HCT116 (cell line): ENCODE results near the gene PMM1. TPM values are rescaled to one million over a fixed set of nuclear protein-coding genes. Genes with fewer than 3 reads are reported as not detected.

Experiments
- ATAC-seq: fragments of 200-7000 bp; cut with Tn5 transposase; 2 replicates; pipeline ENCODE4 v1.9.1; 2020; ENCODE audit warnings: mild to moderate bottlenecking, moderate library complexity
- BruUV-seq: library from RNA; stranded (reverse); fragments of 400-500 nt; replicated peaks from 2 replicates; lab custom pipeline; 2021; lab: Mats Ljungman, UMichigan
- CTCF ChIA-PET: fragments of 300-600 bp; sonication (Branson Sonifier 250); formaldehyde crosslinking; loops from one replicate; lab custom pipeline; 2021; ENCODE audit warnings: antibody characterized with exemption; lab: Charles Lee
- POLR2A ChIA-PET: fragments of 300-600, 350-600 bp; sonication (Branson Sonifier 250); formaldehyde crosslinking; loops from one replicate; lab custom pipeline; 2021; ENCODE audit warnings: antibody characterized with exemption; lab: Charles Lee
- RAD21 ChIA-PET, 2 experiments: fragments of 300-600 bp; sonication (Branson Sonifier 250); formaldehyde crosslinking; loops; one replicate each; lab custom pipeline; 2023; ENCODE audit warnings: low total read pairs in 2 of 2; ENCODE audit not compliant: uncharacterized antibody in 2 of 2, unreplicated experiment in 2 of 2, low non-redundant PET in 1 of 2; lab: Charles Lee
- DNase-seq: peaks from one replicate; pipeline ENCODE4 v3.0.0-alpha.2; 2010; ENCODE audit warnings: low read depth, low spot score
- H2AFZ ChIP-seq: fragments of 200-600 bp; shearing (Covaris generic), sonication (generic); 2 replicates; pipeline ENCODE4 v1.6.1; 2017; ENCODE audit warnings: low read depth, mixed run types, mixed read lengths, antibody characterized with exemption, low read length; ENCODE audit not compliant: poor library complexity, severe bottlenecking
- H3K27ac ChIP-seq: 2 replicates; pipeline ENCODE4 v1.5.1; 2012; ENCODE audit warnings: low read depth, low read length
- H3K27me3 ChIP-seq: fragments of 200-600 bp; sonication (generic); 2 replicates; pipeline ENCODE4 v1.6.1; 2016; ENCODE audit warnings: mixed run types, low read length, mixed read lengths; ENCODE audit not compliant: insufficient read depth
- H3K36me3 ChIP-seq, 2 experiments: fragments of 200-500 bp in 1 of 2; fragments of 200-600 bp in 1 of 2; sonication (Bioruptor generic) in 1 of 2; sonication (generic) in 1 of 2; 2 replicates each; pipeline versions ENCODE4 v1.5.1 to v1.6.1; 2014 to 2016; ENCODE audit warnings: low read length in 2 of 2, inconsistent platforms in 1 of 2, mixed read lengths in 1 of 2, mixed run types in 1 of 2; ENCODE audit not compliant: insufficient read depth in 2 of 2, control insufficient read depth in 1 of 2
- H3K4me1 ChIP-seq, 2 experiments: fragments of 200-600 bp in 1 of 2; sonication (generic) in 1 of 2; 2 replicates each; pipeline versions ENCODE4 v1.5.1 to v1.6.1; 2012 to 2017; ENCODE audit warnings: low read length in 2 of 2, inconsistent platforms in 1 of 2, mild to moderate bottlenecking in 1 of 2, mixed read lengths in 1 of 2, mixed run types in 1 of 2, moderate library complexity in 1 of 2; ENCODE audit not compliant: insufficient read depth in 2 of 2, control insufficient read depth in 1 of 2
- H3K4me2 ChIP-seq: fragments of 200-600 bp; sonication (generic); 2 replicates; pipeline ENCODE4 v1.6.1; 2017; ENCODE audit warnings: mixed run types, low read length, mixed read lengths
- H3K4me3 ChIP-seq, 2 experiments: fragments of 200-600 bp in 1 of 2; sonication (generic) in 1 of 2; replicated peaks in 1 of 2; 2 replicates each; pipeline ENCODE4 v1.5.1; 2011 to 2016; ENCODE audit warnings: low read length in 2 of 2, control low read depth in 1 of 2, low read depth in 1 of 2, mild to moderate bottlenecking in 1 of 2, mixed read lengths in 1 of 2, mixed run types in 1 of 2
- H3K79me2 ChIP-seq: fragments of 200-600 bp; sonication (generic); 2 replicates; pipeline ENCODE4 v1.6.1; 2017; ENCODE audit warnings: mild to moderate bottlenecking, mixed run types, low read length, moderate library complexity, mixed read lengths; ENCODE audit not compliant: insufficient read depth
- H3K9ac ChIP-seq: fragments of 200-600 bp; sonication (generic); 2 replicates; pipeline ENCODE4 v1.6.1; 2016; ENCODE audit warnings: low read length, mixed read lengths
- H3K9me2 ChIP-seq: fragments of 200-600 bp; sonication (generic), shearing (Covaris generic); 2 replicates; pipeline ENCODE4 v1.6.1; 2017; ENCODE audit warnings: mixed run types, mild to moderate bottlenecking, moderate library complexity; ENCODE audit not compliant: insufficient read depth
- H3K9me3 ChIP-seq, 2 experiments: fragments of 200-500 bp in 1 of 2; fragments of 200-600 bp in 1 of 2; sonication (Bioruptor generic) in 1 of 2; sonication (generic) in 1 of 2; 2 replicates each; pipeline ENCODE4 v1.6.1; 2014 to 2017; ENCODE audit warnings: low read length in 2 of 2, mixed read lengths in 2 of 2, inconsistent platforms in 1 of 2, low read depth in 1 of 2, mild to moderate bottlenecking in 1 of 2, mixed run types in 1 of 2, moderate library complexity in 1 of 2; ENCODE audit not compliant: control insufficient read depth in 1 of 2, insufficient read depth in 1 of 2
- H4K20me1 ChIP-seq: fragments of 200-600 bp; sonication (generic), shearing (Covaris generic); 2 replicates; pipeline ENCODE4 v1.6.1; 2017; ENCODE audit warnings: mixed run types, mild to moderate bottlenecking, moderate library complexity; ENCODE audit not compliant: insufficient read depth
- ATF3 ChIP-seq: IDR thresholded peaks from 2 replicates; pipeline ENCODE4 v1.6.1; 2012
- CTCF ChIP-seq, 3 experiments: fragments of 200-600 bp in 1 of 3; sonication (generic) in 1 of 3; IDR thresholded peaks in 2 of 3; conservative IDR thresholded peaks in 1 of 3; 2 replicates each; pipeline ENCODE4 v1.5.1; 2012 to 2017; ENCODE audit warnings: low read depth in 2 of 3, low read length in 2 of 3, antibody characterized with exemption in 1 of 3, borderline replicate concordance in 1 of 3, control low read depth in 1 of 3, mild to moderate bottlenecking in 1 of 3, mixed read lengths in 1 of 3, mixed run types in 1 of 3, moderate library complexity in 1 of 3; ENCODE audit not compliant: insufficient read depth in 1 of 3
- EZH2 ChIP-seq: fragments of 200-600 bp; sonication (generic); IDR thresholded peaks from 2 replicates; pipeline ENCODE4 v1.6.1; 2017; ENCODE audit warnings: antibody characterized with exemption, mixed run types
- EZH2phosphoT487 ChIP-seq: fragments of 200-600 bp; IDR thresholded peaks from 2 replicates; pipeline ENCODE4 v1.6.1; 2018; ENCODE audit warnings: antibody characterized with exemption, borderline replicate concordance
- FOSL1 ChIP-seq: IDR thresholded peaks from 2 replicates; pipeline ENCODE4 v1.6.1; 2012; ENCODE audit warnings: low read depth
- JUND ChIP-seq: IDR thresholded peaks from 2 replicates; pipeline ENCODE4 v1.6.1; 2012
- MAX ChIP-seq: IDR thresholded peaks from 2 replicates; pipeline ENCODE4 v1.6.1; 2012
- POLR2A ChIP-seq: IDR thresholded peaks from 2 replicates; pipeline ENCODE4 v1.7.0; 2011; ENCODE audit warnings: borderline replicate concordance; ENCODE audit not compliant: insufficient read depth, insufficient read length; ENCODE audit errors: extremely low read depth
- POLR2AphosphoS5 ChIP-seq: IDR thresholded peaks from 2 replicates; pipeline ENCODE4 v1.6.1; 2011; ENCODE audit warnings: mild to moderate bottlenecking, low read depth, low read length, moderate library complexity
- RAD21 ChIP-seq: IDR thresholded peaks from 2 replicates; pipeline ENCODE4 v1.6.1; 2012; ENCODE audit warnings: low read depth, mild to moderate bottlenecking
- SIN3A ChIP-seq: IDR thresholded peaks from 2 replicates; pipeline ENCODE4 v1.6.1; 2012; ENCODE audit warnings: low read depth
- SP1 ChIP-seq: IDR thresholded peaks from 2 replicates; pipeline ENCODE4 v1.6.1; 2012; ENCODE audit warnings: low read depth
- SRF ChIP-seq: IDR thresholded peaks from 2 replicates; pipeline ENCODE4 v1.6.1; 2012; ENCODE audit warnings: low read depth
- TCF7L2 ChIP-seq: IDR thresholded peaks from 2 replicates; pipeline ENCODE4 v1.7.0; 2011; ENCODE audit warnings: borderline replicate concordance, inconsistent platforms; ENCODE audit not compliant: insufficient read depth, insufficient read length; ENCODE audit errors: extremely low read depth
- YY1 ChIP-seq: IDR thresholded peaks from 2 replicates; pipeline ENCODE4 v1.6.1; 2011; ENCODE audit warnings: low read length, low read depth, moderate library complexity, mild to moderate bottlenecking; ENCODE audit not compliant: insufficient replicate concordance; ENCODE audit errors: extremely low read depth
- ZBTB33 ChIP-seq: IDR thresholded peaks from 2 replicates; pipeline ENCODE4 v1.6.1; 2011; ENCODE audit warnings: mild to moderate bottlenecking, low read length, moderate library complexity; ENCODE audit not compliant: insufficient replicate concordance; ENCODE audit errors: extremely low read depth
- ZFX ChIP-seq: fragments of 450-650 bp; IDR thresholded peaks from 2 replicates; pipeline ENCODE4 v1.6.1; 2017
- ZNF274 ChIP-seq: fragments of 200-500 bp; sonication (Bioruptor generic); IDR thresholded peaks from 2 replicates; pipeline ENCODE4 v1.6.1; 2014; ENCODE audit warnings: mild to moderate bottlenecking, low read depth, low read length, inconsistent platforms
- intact Hi-C: fragments of 100-400 bp; cut with micrococcal nuclease; formaldehyde crosslinking; loops from 2 replicates; pipeline ENCODE4 v1.10.0; 2022
- total RNA-seq: library from RNA; stranded (reverse); gene quantifications from one replicate; pipeline ENCODE4 v1.2.1, GENCODE V29; 2021; ENCODE audit not compliant: unreplicated experiment

PMM1 gene
- total RNA-seq, 1 experiment from 2014 or later: 31.7 TPM

- H3K4me3 ChIP-seq: no peak overlapping the region
- RAD21 ChIA-PET: no interaction called here
- H4K20me1 ChIP-seq: no peaks in the 10 kb centered on the region
- H3K79me2 ChIP-seq: no peaks in the 10 kb centered on the region
- no peak overlapping the region for H2AFZ ChIP-seq
- H3K27me3 ChIP-seq: no peaks in the 10 kb centered on the region
- H3K4me2 ChIP-seq: peak overlapping the region; percentile 27; the same call in 1 of the 2 replicates
- H3K9ac ChIP-seq: no peak overlapping the region
- no peaks in the 10 kb centered on the region for H3K9me2 ChIP-seq
- ATAC-seq: no peak
- no peak overlapping the region for H3K27ac ChIP-seq
- no peaks in the 10 kb centered on the region for H3K9me3 ChIP-seq
- TF ChIP-seq POLR2AphosphoS5 (no peak), EZH2 (no peak), JUND (no peak), MAX (no peak), FOSL1 (no peak), SRF (no peak), EZH2phosphoT487 (no peak), ZBTB33 (no peak), POLR2A (no peak), SIN3A (no peak), ATF3 (no peak), YY1 (no peak), CTCF (IDR thresholded peaks at IDR 0.05 in 2 of 3, conservative IDR thresholded peaks at IDR 0.05 in 1 of 3; ENCODE audit: borderline replicate concordance in 1 of 3, insufficient read depth in 1 of 3, low read depth in 2 of 3, low read length in 2 of 3) (no peak), TCF7L2 (no peak), SP1 (no peak), ZFX (no peak), ZNF274 (no peak), RAD21 (no peak)
- peaks cover 10 to 39% of the 10 kb centered on the region in 2 experiments; a peak in 3 of 4 replicates for H3K4me1 ChIP-seq
- DNase-seq: no peak
- H3K36me3 ChIP-seq: no peaks in the 10 kb centered on the region
- intact Hi-C loops: no loop called here
- CTCF ChIA-PET: interaction anchor here (0.7 kb wide), 1 partner anchor 109 kb away, joined by 3 read pairs; no protein-coding TSS in a partner anchor
- POLR2A ChIA-PET: interaction anchor here (0.7 kb wide), 2 partner anchors 14 to 32 kb away, joined by 3 to 4 read pairs; partner anchors contain the start of gene PMM1
- BruUV-seq: no TSS peak
These were observed 32.0 kb downstream of the PMM1 start for GRCh38 chr22:41557401-41558240.
